Medulla oblongata (tissue), 1 donor: ENCODE data around the gene SH3BP4.
"Not testable (repeated sequence)": the region's sequence is repeated elsewhere in the genome, so short reads cannot be mapped to it uniquely, and the experiment has no call there.

Experiments
- DNase-seq: peaks from one replicate; pipeline ENCODE4 v3.0.0-alpha.2; 2015; ENCODE audit errors: extremely low spot score

SH3BP4 gene

GRCh38 chr2:235017441-235017840 lies 65.6 kb downstream of the SH3BP4 start:
- DNase-seq = no peak

- DNase-seq = no peak
These were observed 67.0 kb downstream of the SH3BP4 start for GRCh38 chr2:235018838-235019237.

- DNase-seq = not testable (repeated sequence)
These were observed 68.3 kb downstream of the SH3BP4 start for GRCh38 chr2:235020141-235020540.

- no peak for DNase-seq
These were observed 69.9 kb downstream of the SH3BP4 start for GRCh38 chr2:235021752-235022151.

GRCh38 chr2:235024191-235024860 lies 72.5 kb downstream of the SH3BP4 start:
- no peak for DNase-seq

- DNase-seq = peak; percentile 42
These were observed 73.3 kb downstream of the SH3BP4 start for GRCh38 chr2:235024931-235025773.

GRCh38 chr2:235025800-235026536 lies 74.2 kb downstream of the SH3BP4 start:
- DNase-seq = no peak

GRCh38 chr2:235026649-235027557 lies 75.1 kb downstream of the SH3BP4 start:
- no peak for DNase-seq

GRCh38 chr2:235027558-235028214 lies 75.9 kb downstream of the SH3BP4 start:
- DNase-seq = peak; percentile 60

- no peak for DNase-seq
These were observed 76.8 kb downstream of the SH3BP4 start for GRCh38 chr2:235028646-235029045.

GRCh38 chr2:235029054-235029453 lies 77.2 kb downstream of the SH3BP4 start:
- DNase-seq = no peak

GRCh38 chr2:235030126-235030525 lies 78.3 kb downstream of the SH3BP4 start:
- no peak for DNase-seq

- DNase-seq = no peak
These were observed 79.1 kb downstream of the SH3BP4 start for GRCh38 chr2:235030936-235031335.

GRCh38 chr2:235031686-235032373 lies 80.0 kb downstream of the SH3BP4 start:
- DNase-seq = no peak

- no peak for DNase-seq
These were observed 80.6 kb downstream of the SH3BP4 start for GRCh38 chr2:235032466-235032865.

- DNase-seq = no peak
These were observed 81.1 kb downstream of the SH3BP4 start for GRCh38 chr2:235032949-235033348.

- no peak for DNase-seq
These were observed 82.7 kb downstream of the SH3BP4 start for GRCh38 chr2:235034265-235035118.

- no peak for DNase-seq
These were observed 85.9 kb downstream of the SH3BP4 start for GRCh38 chr2:235037604-235038166.
